Stimulated activated CD8-positive, alpha-beta memory T cell treated with anti-CD3 and anti-CD28 coated beads, Interleukin-4, amount 100 ng/mL, for 4 hours (primary cell): ENCODE measurements around the gene ZNF543.
"Not testable (repeated sequence)": the region's sequence is repeated elsewhere in the genome, so short reads cannot be mapped to it uniquely, and the experiment has no call there.

ENCODE experiments used
- DNase-seq, 2 donors: peaks; one replicate each; pipeline ENCODE4 v3.0.0-alpha.2; 2020; ENCODE audit warnings: low read depth in 2 of 2, low spot score in 1 of 2

The ZNF543 gene

GRCh38 chr19:57319869-57320179 lies 448 bp upstream of the ZNF543 start:
- no peak for DNase-seq

- DNase-seq: no peak
Measured at GRCh38 chr19:57321116-57321515, 844 bp downstream of the ZNF543 start.

GRCh38 chr19:57321751-57322150 lies 1.5 kb downstream of the ZNF543 start:
- no peak for DNase-seq

- no peak for DNase-seq
Measured at GRCh38 chr19:57324992-57325391, 4.7 kb downstream of the ZNF543 start.

- DNase-seq: no peak
Measured at GRCh38 chr19:57327993-57328392, 7.7 kb downstream of the ZNF543 start.

GRCh38 chr19:57334191-57334590 lies 13.9 kb downstream of the ZNF543 start:
- no peak for DNase-seq

- DNase-seq: no peak
Measured at GRCh38 chr19:57338877-57339276, 18.6 kb downstream of the ZNF543 start.

- no peak for DNase-seq
Measured at GRCh38 chr19:57342582-57342981, 22.3 kb downstream of the ZNF543 start.

GRCh38 chr19:57348136-57348535 lies 27.9 kb downstream of the ZNF543 start:
- no peak for DNase-seq

- DNase-seq: peak; percentile 60 to 73
Measured at GRCh38 chr19:57350877-57351805, 30.9 kb downstream of the ZNF543 start, which contains the start of gene ZNF304. ZNF304 (plus strand) TSS chr19:57351271; CDS start chr19:57351665, 394 bp downstream.

GRCh38 chr19:57351867-57352266 lies 31.6 kb downstream of the ZNF543 start:
- no peak for DNase-seq

- no peak for DNase-seq
Measured at GRCh38 chr19:57355916-57356315, 35.6 kb downstream of the ZNF543 start.

GRCh38 chr19:57357406-57357805 lies 37.1 kb downstream of the ZNF543 start:
- no peak for DNase-seq

GRCh38 chr19:57359300-57359699 lies 39.0 kb downstream of the ZNF543 start:
- no peak for DNase-seq

- no peak for DNase-seq
Measured at GRCh38 chr19:57362419-57362818, 42.1 kb downstream of the ZNF543 start.

- DNase-seq: peak; percentile 97 to 98
Measured at GRCh38 chr19:57362997-57363687, 42.9 kb downstream of the ZNF543 start, which contains the start of the genes TRAPPC2B and ZNF547. TRAPPC2B (plus strand) TSS chr19:57363551; CDS start chr19:57364834, 1,283 bp downstream. ZNF547 (plus strand) TSS chr19:57363551; CDS start chr19:57368556, 5,005 bp downstream.

GRCh38 chr19:57363688-57364181 lies 43.5 kb downstream of the ZNF543 start:
- no peak for DNase-seq

GRCh38 chr19:57366776-57367175 lies 46.5 kb downstream of the ZNF543 start:
- DNase-seq: no peak

GRCh38 chr19:57374179-57374578 lies 53.9 kb downstream of the ZNF543 start:
- no peak for DNase-seq

GRCh38 chr19:57374647-57375046 lies 54.4 kb downstream of the ZNF543 start:
- DNase-seq: not testable (repeated sequence)

- DNase-seq: no peak
Measured at GRCh38 chr19:57376151-57376550, 55.9 kb downstream of the ZNF543 start.
